Measurements from ENCODE around the gene ANKLE1. TPM values are rescaled to one million over a fixed set of nuclear protein-coding genes. Genes with fewer than 3 reads are reported as not detected.

The ANKLE1 gene
- total RNA-seq, 4 donors from 2014 or later = 0.39 to 0.81 TPM; not detected in 2

- WGBS, 2 donors (ENCODE audit: low coverage in 1 of 2) = 4% methylated on average over 4 of the region's 23 CpGs; no CpG with 5 or more reads in 1 of the 2 donors
- peak overlapping the region; percentile 44 to 85 (median 84) for H3K27ac ChIP-seq
- TF ChIP-seq CTCF (IDR thresholded peaks at IDR 0.05) (no peak), POLR2A (IDR thresholded peaks at IDR 0.05) (no peak), EP300 (IDR thresholded peaks at IDR 0.05) (no peak), POLR2AphosphoS5 (IDR thresholded peaks at IDR 0.05) (no peak)
- H3K27me3 ChIP-seq = no peaks in the 10 kb centered on the region
- peaks cover 0 to 70% (median 20%) of the 10 kb centered on the region in 3 donors for H3K4me1 ChIP-seq
- H3K9me3 ChIP-seq = no peaks in the 10 kb centered on the region
- peaks cover 0 to 35% of the 10 kb centered on the region in 2 donors for H3K36me3 ChIP-seq
- ATAC-seq = no peak
- H3K4me3 ChIP-seq = peak overlapping the region; percentile 80 to 92
Observed at GRCh38 chr19:17309965-17310461, 28.3 kb downstream of the ANKLE1 start.

DNA sequence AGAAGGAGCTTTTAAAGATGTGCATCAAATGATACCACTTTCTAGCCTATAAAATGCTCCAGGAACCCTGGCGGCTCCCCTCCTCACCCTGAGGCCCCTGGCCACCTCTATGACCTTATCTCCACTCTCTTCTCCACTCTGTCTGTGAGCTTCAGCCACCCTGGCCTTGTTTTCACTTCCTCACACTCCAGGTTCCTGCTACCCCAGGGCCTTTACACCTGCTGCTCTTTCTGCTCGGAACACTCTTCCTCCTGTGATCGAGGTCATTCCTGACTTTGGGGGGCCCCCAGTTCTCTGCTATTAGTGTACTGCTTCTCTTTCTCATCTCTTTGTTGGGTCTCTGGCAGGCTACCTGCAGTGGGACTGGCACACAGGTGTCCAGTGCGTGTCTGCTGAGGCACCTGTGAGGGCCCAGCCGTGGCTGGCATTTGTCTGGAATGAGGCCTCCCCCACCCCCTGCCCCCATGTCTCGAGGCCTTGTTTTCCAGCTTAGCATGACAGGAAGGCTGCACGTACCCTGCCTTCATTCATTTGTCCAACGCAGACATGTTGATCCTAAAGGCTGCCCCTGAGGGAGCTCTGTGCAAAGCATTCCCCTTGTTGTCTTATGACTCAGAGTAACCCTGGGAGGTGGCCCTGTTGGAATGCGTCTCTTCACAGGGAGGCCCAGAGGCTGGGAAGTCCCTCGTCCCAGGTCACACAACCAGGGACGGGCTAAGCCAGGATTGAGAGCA, 29.9 kb downstream of the ANKLE1 start:
- Histone ChIP-seq H3K27ac (no peak overlapping the region), H3K4me3 (no peak overlapping the region), H3K27me3 (no peaks in the 10 kb centered on the region), H3K9me3 (no peaks in the 10 kb centered on the region), H3K4me1 (peaks cover 0 to 57% (median 10%) of the 10 kb centered on the region in 3 donors), H3K36me3 (peaks cover 0 to 48% of the 10 kb centered on the region in 2 donors)
- ATAC-seq = no peak
- 63 to 78% methylated on average over 1 to 6 of the region's 11 CpGs for WGBS, 2 donors (ENCODE audit: low coverage in 1 of 2)
- no peak for TF ChIP-seq EP300 (IDR thresholded peaks at IDR 0.05)
- TF ChIP-seq POLR2AphosphoS5 (IDR thresholded peaks at IDR 0.05) = no peak
- no peak for TF ChIP-seq CTCF (IDR thresholded peaks at IDR 0.05)
- no peak for TF ChIP-seq POLR2A (IDR thresholded peaks at IDR 0.05)

GRCh38 chr19:17312189-17313113, 30.8 kb downstream of the ANKLE1 start:
- H3K27ac ChIP-seq = no peak overlapping the region
- H3K27me3 ChIP-seq = no peaks in the 10 kb centered on the region
- H3K9me3 ChIP-seq = no peaks in the 10 kb centered on the region
- WGBS, 2 donors (ENCODE audit: low coverage in 1 of 2) = 67 to 86% methylated on average over 2 to 4 of the region's 20 CpGs
- H3K4me1 ChIP-seq = peaks cover 0 to 49% (median 5%) of the 10 kb centered on the region in 3 donors
- TF ChIP-seq EP300 (IDR thresholded peaks at IDR 0.05) (no peak), POLR2AphosphoS5 (IDR thresholded peaks at IDR 0.05) (no peak), CTCF (IDR thresholded peaks at IDR 0.05) (no peak), POLR2A (IDR thresholded peaks at IDR 0.05) (no peak)
- no peak overlapping the region for H3K4me3 ChIP-seq
- H3K36me3 ChIP-seq = peaks cover 0 to 57% of the 10 kb centered on the region in 2 donors
- no peak for ATAC-seq

- H3K36me3 ChIP-seq = peaks cover 0 to 72% of the 10 kb centered on the region in 2 donors
- no peak for ATAC-seq
- 95% methylated on average over 4 of the region's 19 CpGs; no CpG with 5 or more reads in 1 of the 2 donors for WGBS, 2 donors (ENCODE audit: low coverage in 1 of 2)
- H3K27me3 ChIP-seq = no peaks in the 10 kb centered on the region
- no peak overlapping the region for H3K4me3 ChIP-seq
- H3K9me3 ChIP-seq = no peaks in the 10 kb centered on the region
- TF ChIP-seq POLR2AphosphoS5 (IDR thresholded peaks at IDR 0.05) = no peak
- no peak for TF ChIP-seq EP300 (IDR thresholded peaks at IDR 0.05)
- TF ChIP-seq CTCF (IDR thresholded peaks at IDR 0.05) = no peak
- TF ChIP-seq POLR2A (IDR thresholded peaks at IDR 0.05) = no peak
- no peak overlapping the region for H3K27ac ChIP-seq
- peaks cover 0 to 33% (median 5%) of the 10 kb centered on the region in 3 donors for H3K4me1 ChIP-seq
Observed at GRCh38 chr19:17314007-17314593, 32.4 kb downstream of the ANKLE1 start.
